Activated CD4-positive, alpha-beta T cell treated with anti-CD3 and anti-CD28 coated beads, Interleukin-2, amount 10 ng/mL, durations not matched to agents 24 days and 14 days (primary cell): Measurements from ENCODE around the gene NRTN. TPM values are rescaled to one million over a fixed set of nuclear protein-coding genes. Genes with fewer than 3 reads are reported as not detected.
"Not testable (repeated sequence)": the region's sequence is repeated elsewhere in the genome, so short reads cannot be mapped to it uniquely, and the experiment has no call there.

Experiments used
- DNase-seq: peaks from one replicate; pipeline ENCODE4 v3.0.0; 2022
- H3K27ac Mint-ChIP-seq: one replicate; pipeline ENCODE4 v1.8.0; 2022; ENCODE audit warnings: mild to moderate bottlenecking, mixed read lengths
- H3K27me3 Mint-ChIP-seq: one replicate; pipeline ENCODE4 v1.8.0; 2022; ENCODE audit warnings: mixed read lengths
- H3K36me3 Mint-ChIP-seq: one replicate; pipeline ENCODE4 v1.8.0; 2022; ENCODE audit warnings: low read depth, mild to moderate bottlenecking, mixed read lengths
- H3K4me1 Mint-ChIP-seq: one replicate; pipeline ENCODE4 v1.8.0; 2021; ENCODE audit warnings: mixed read lengths
- H3K4me3 Mint-ChIP-seq: one replicate; pipeline ENCODE4 v1.8.0; 2022; ENCODE audit warnings: mild to moderate bottlenecking, moderate library complexity, mixed read lengths
- H3K9me3 Mint-ChIP-seq: one replicate; pipeline ENCODE4 v1.8.0; 2021; ENCODE audit warnings: mixed read lengths
- intact Hi-C: fragments of 100-400 bp; cut with micrococcal nuclease; formaldehyde crosslinking; loops from one replicate; pipeline ENCODE4 v1.15.1; 2023
- total RNA-seq: library from RNA; stranded (reverse); gene quantifications from 2 replicates; pipeline ENCODE4 v1.2.3, GENCODE V29; 2022

The NRTN gene, protein sequence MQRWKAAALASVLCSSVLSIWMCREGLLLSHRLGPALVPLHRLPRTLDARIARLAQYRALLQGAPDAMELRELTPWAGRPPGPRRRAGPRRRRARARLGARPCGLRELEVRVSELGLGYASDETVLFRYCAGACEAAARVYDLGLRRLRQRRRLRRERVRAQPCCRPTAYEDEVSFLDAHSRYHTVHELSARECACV
- 0.47 and 0.61 TPM in 2 replicates for total RNA-seq

DNA sequence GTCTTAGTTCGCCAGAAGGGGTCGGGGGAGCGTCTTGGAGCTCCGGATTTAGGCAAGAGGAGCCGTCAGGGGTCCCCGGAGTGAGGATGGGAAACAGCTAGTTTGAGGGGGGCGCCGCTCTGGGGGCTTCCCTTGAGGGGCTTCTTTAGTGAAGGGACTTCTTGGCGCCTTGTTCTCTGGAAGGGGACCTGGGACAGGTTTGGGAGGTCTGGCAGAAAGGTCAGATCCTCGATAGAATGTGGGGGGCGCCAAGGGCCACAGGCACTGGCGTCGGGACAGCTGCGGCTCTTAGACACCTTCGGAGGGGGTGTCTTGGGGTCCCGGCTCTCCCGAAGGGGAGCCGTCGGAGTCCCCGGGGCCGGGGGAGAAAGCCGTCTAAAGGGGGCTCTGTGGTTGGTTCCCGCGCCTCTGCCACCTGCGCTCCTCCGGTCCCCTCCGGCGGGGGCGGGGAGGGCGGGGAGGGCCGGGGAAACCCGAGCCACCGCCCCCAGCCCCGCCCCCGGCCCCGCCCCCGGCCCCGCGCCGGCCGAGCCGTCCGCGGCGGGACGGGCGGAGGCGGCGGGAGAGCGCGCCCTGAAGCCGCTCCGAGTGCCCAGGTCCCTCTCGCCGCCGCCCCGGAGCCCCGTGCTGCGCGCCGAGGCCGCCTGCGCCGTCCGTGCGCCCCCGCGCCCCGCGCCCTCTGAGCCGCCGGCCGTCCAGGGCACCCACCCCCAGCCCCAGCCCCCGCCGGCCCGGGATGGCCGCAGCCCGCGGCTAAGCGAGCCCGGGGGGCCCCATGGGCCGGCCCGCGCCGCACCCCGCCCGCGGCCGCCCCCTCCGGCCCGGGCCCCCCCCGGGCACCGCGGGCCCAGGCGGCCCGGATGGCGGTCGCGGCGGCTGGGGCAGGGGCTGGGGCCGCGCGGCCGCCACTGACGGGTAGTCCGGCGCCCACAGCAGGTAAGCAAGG, at the start of gene NRTN:
NRTN (plus strand) TSS at position 552 of the 946 bp plus-strand sequence. CDS start 19,099 bp downstream, outside the sequence.
- peak; percentile 81 for DNase-seq
- Mint-ChIP-seq H3K4me3 (peak within 1 kb of the TSS; percentile 81), H3K27me3 (peaks cover 36% of the 10 kb centered on the region), H3K9me3 (no peaks in the 10 kb centered on the region), H3K4me1 (peaks cover 16% of the 10 kb centered on the region), H3K27ac (peak within 1 kb of the TSS; percentile 70), H3K36me3 (no peaks in the 10 kb centered on the region)
- intact Hi-C loops: loop anchor here (1.0 to 5.0 kb wide), 4 partner anchors 13 to 218 kb away; partner anchors contain the start of genes DUS3L and RANBP3

DNA sequence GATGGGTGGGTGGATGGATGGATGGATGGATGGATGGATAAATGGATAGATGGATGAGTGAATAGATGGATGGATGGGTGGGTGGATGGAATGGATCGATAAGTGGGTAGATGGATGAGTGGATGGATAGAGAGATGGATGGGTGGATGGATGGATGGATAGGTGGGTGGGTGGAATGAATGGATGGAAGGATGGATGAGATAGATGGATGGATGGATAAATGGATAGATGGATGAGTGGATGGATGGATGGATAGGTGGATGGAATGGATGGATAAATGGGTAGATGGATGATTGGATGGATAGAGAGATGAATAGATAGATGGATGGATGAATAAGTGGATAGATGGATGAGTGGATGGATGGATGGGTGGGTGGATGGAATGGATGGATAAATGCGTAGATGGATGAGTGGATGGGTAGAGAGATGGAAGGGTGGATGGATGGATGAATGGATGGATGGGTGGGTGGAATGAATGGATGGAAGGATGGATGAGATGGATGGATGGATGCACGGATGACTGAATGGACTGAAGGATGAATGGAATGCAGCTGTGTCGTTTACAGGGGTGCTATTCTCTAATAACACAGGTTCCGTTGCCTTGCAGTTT, 42.2 kb upstream of the NRTN start:
- peaks cover 7% of the 10 kb centered on the region for H3K9me3 Mint-ChIP-seq
- H3K36me3 Mint-ChIP-seq: no peaks in the 10 kb centered on the region
- H3K27ac Mint-ChIP-seq: no peak overlapping the region
- H3K4me3 Mint-ChIP-seq: no peak overlapping the region
- no peaks in the 10 kb centered on the region for H3K27me3 Mint-ChIP-seq
- no peaks in the 10 kb centered on the region for H3K4me1 Mint-ChIP-seq
- no peak for DNase-seq
- intact Hi-C loops: no loop called here

DNA sequence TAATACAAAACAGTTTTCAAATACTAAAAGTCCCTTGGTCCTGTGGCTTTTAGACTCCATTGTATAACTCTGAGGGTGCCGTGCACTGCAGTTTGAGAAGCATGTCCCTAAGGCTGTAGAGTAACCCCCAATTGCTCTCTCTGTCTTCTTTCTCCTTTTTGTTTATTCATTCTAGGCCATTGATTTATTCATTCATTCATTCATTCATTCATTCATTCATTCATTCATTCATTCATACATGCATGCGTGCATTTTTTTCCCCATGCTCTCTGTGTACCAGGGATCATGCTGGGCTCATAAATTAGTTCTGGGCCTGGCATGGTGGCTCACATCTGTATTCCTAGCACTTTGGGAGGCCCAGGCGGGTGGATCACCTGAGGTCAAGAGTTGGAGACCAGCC, 39.6 kb upstream of the NRTN start:
- Mint-ChIP-seq H3K9me3 (peaks cover 7% of the 10 kb centered on the region), H3K27ac (no peak overlapping the region), H3K27me3 (no peaks in the 10 kb centered on the region), H3K4me3 (no peak overlapping the region), H3K4me1 (no peaks in the 10 kb centered on the region), H3K36me3 (no peaks in the 10 kb centered on the region)
- intact Hi-C loops: no loop called here
- no peak for DNase-seq

DNA sequence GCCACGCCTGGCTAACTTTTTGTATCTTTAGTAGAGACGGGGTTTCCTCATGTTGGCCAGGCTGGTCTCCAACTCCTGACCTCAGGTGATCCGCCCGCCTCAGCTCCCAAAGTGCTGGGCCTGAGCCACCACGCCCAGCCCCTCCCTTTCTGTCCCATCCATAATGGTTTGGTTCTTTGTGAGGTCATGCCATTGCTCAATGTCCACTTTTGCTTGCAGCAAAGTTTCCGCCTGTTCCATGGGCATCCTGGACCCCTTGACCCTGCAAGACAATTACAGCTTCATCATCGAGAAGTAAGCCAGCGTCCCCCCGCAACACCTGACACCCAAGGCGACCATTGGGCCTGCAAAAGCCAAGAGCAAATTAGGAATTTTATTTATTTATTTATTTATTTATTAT, 36.9 kb upstream of the NRTN start:
- no peaks in the 10 kb centered on the region for H3K9me3 Mint-ChIP-seq

DNA sequence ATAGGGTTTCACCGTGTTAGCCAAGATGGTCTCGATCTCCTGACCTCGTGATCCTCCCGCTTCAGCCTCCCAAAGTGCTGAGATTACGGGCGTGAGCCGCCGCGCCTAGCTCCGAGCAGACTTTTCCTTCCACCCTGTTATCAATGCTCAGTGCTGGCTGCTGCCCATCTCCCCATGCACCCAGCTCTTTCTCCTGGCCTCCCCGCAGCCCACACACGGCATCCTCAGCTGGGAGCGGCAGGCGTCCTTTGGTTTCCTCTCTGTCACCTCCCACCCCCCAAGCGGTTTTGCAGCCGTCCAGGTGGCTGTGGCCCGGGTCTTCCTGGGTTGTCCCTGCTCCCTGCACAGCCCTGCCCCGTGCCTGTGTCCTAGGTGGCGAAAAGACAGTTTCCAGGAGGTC, 32.5 kb upstream of the NRTN start:
- Mint-ChIP-seq H3K9me3 (no peaks in the 10 kb centered on the region), H3K4me1 (no peaks in the 10 kb centered on the region), H3K36me3 (no peaks in the 10 kb centered on the region), H3K27me3 (no peaks in the 10 kb centered on the region), H3K4me3 (no peak overlapping the region), H3K27ac (no peak overlapping the region)
- intact Hi-C loops: no loop called here
- DNase-seq: no peak

More for the DNA sequence above, 36.9 kb upstream of the NRTN start:
- H3K36me3 Mint-ChIP-seq: no peaks in the 10 kb centered on the region
- H3K27me3 Mint-ChIP-seq: no peaks in the 10 kb centered on the region
- no peak overlapping the region for H3K27ac Mint-ChIP-seq
- no peak overlapping the region for H3K4me3 Mint-ChIP-seq
- DNase-seq: no peak
- intact Hi-C loops: no loop called here
- H3K4me1 Mint-ChIP-seq: no peaks in the 10 kb centered on the region

DNA sequence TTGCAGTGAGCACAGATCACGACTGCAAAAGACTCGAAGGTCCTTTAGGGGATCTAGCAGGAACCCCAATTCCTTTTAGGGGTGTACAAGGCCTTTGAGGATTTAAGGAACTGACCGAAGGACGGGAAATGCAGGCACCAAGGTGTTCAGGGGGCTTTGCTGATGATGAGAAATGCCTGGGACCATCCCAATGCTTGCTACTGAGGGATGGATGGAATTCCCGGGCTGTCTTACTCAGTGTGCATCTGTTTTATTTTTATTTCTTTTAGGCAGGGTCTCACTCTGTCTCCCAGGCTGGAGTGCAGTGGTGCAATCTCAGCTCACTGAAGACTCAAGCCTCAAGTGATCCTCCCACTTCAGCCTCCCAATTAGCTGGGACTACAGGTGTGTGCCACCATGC, 31.6 kb upstream of the NRTN start:
- H3K9me3 Mint-ChIP-seq: no peaks in the 10 kb centered on the region
- H3K36me3 Mint-ChIP-seq: no peaks in the 10 kb centered on the region
- intact Hi-C loops: no loop called here
- no peaks in the 10 kb centered on the region for H3K27me3 Mint-ChIP-seq
- H3K27ac Mint-ChIP-seq: no peak overlapping the region
- DNase-seq: no peak
- no peak overlapping the region for H3K4me3 Mint-ChIP-seq
- H3K4me1 Mint-ChIP-seq: no peaks in the 10 kb centered on the region

DNA sequence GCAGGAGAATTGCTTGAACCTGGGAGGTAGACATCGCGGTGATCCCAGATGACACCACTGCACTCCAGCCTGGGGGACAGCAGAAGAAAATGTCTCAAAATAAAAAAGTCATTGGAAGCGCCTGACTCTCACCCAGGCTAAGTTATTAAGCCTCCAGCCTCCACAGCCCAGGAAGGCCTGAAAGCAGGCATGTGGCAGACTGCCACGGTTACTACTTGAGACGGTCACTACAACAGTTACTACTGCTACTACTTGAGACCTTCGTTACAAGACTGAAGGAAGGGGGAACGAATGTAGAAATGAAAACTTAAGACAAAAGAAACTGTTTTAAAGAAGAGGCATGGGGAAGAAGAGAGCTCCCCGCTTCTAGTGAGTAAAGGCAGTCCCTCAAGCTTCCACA, 29.9 kb upstream of the NRTN start:
- H3K36me3 Mint-ChIP-seq: no peaks in the 10 kb centered on the region
- no peak overlapping the region for H3K27ac Mint-ChIP-seq
- H3K27me3 Mint-ChIP-seq: no peaks in the 10 kb centered on the region
- no peak for DNase-seq
- H3K4me1 Mint-ChIP-seq: no peaks in the 10 kb centered on the region
- no peak overlapping the region for H3K4me3 Mint-ChIP-seq
- H3K9me3 Mint-ChIP-seq: no peaks in the 10 kb centered on the region
- intact Hi-C loops: no loop called here

DNA sequence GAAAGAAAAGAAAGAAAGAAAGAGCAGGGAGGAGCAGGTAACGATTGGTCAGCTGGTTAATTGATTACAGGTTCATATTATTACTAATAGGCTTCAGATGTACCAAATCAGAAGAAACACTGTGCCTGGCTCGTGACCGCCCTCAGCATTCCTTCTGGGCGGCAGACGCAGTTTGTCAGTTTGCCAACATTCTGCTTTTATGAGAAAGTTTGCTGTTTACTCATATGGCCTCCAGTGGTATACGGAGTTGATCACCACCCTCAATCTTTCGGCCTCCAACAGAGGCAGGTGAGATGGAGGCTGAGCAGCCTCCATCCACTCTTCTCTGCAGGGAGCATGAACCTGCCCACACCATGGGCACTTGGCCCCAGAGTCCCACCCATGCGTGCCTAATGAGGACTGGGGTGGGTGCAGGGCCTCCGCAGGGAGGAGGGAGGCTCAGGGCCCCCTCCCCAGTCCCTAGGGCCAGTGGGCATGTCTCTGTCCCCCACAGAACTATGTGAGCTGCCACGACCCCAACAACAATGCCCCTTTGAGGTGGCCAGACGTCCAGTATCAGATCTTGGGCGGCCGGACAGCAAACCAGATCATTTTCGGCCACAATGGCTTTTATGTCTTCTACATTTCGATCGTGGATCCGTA, 29.1 kb upstream of the NRTN start:
- intact Hi-C loops: no loop called here
- H3K27me3 Mint-ChIP-seq: no peaks in the 10 kb centered on the region
- H3K9me3 Mint-ChIP-seq: no peaks in the 10 kb centered on the region
- H3K4me1 Mint-ChIP-seq: no peaks in the 10 kb centered on the region
- DNase-seq: no peak
- H3K4me3 Mint-ChIP-seq: no peak overlapping the region
- H3K27ac Mint-ChIP-seq: no peak overlapping the region
- no peaks in the 10 kb centered on the region for H3K36me3 Mint-ChIP-seq

DNA sequence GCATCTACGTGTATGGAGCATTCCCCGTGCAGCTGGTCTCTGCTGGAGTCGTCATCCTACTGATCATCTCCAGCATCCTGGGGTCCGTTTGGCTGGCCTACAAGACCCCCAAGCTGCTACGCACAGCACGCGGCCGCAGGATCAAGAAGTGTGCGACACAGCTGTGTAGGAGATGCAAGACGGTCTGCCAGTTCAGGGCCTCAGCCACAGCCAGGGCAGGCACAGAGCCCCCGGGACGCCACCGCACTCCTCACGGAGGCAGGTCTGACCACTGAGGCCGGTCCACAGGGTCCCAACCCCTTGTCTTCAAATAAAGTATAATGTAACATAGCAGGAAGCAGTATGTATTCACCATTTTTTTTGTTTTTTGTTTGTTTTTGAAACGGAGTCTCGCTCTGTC, 26.5 kb upstream of the NRTN start:
- no peak overlapping the region for H3K4me3 Mint-ChIP-seq
- no peak overlapping the region for H3K27ac Mint-ChIP-seq

DNA sequence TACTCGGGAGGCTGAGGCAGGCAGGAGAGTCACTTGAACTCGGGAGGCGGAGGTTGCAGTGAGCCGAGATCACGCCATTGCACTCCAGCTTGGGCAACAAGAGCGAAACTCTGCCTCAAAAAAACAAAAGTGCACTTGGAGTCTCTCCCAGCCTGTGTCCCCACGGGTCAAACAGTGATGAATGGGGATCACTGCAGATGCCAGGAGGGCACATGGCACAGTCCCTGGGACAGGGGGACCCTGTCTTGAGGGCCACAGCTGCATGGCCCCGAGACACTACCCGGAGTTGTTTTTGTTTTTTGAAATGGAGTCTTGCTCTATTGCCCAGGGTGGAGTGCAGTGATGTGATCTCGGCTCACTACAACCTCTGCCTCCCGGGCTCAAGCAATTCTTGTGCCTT, 24.0 kb upstream of the NRTN start:
- H3K4me1 Mint-ChIP-seq, DNase-seq, H3K27me3 Mint-ChIP-seq, H3K27ac Mint-ChIP-seq, intact Hi-C loops, H3K36me3 Mint-ChIP-seq, H3K4me3 Mint-ChIP-seq, H3K9me3 Mint-ChIP-seq: not testable (repeated sequence)

More for the DNA sequence above, 26.5 kb upstream of the NRTN start:
- Mint-ChIP-seq H3K4me1 (no peaks in the 10 kb centered on the region), H3K36me3 (no peaks in the 10 kb centered on the region), H3K9me3 (no peaks in the 10 kb centered on the region), H3K27me3 (no peaks in the 10 kb centered on the region)
- intact Hi-C loops: no loop called here
- DNase-seq: no peak

DNA sequence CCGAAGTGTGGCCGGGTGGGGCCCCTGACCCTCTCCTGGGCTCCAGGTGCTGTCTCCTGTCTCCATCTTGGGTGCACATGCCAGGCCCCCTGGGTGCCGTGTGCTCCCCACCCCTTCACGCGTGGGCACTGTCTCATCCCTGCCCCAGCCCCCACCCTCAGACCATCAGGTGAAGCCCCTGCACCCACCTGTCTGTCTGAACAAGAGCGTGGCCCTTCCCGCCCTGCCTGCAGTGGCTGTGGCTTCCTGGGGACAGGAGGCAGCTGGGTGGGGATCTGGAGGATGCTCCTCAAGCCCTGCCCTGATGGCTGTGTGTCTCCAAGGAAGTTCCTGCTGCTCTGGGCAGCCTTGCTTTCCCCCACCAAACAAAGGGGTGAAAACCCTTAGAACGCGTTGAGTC, 22.5 kb upstream of the NRTN start:
- no peaks in the 10 kb centered on the region for H3K4me1 Mint-ChIP-seq
- intact Hi-C loops: no loop called here
- H3K27ac Mint-ChIP-seq: no peak overlapping the region
- H3K27me3 Mint-ChIP-seq: no peaks in the 10 kb centered on the region
- no peak overlapping the region for H3K4me3 Mint-ChIP-seq
- H3K36me3 Mint-ChIP-seq: peaks cover 21% of the 10 kb centered on the region
- H3K9me3 Mint-ChIP-seq: no peaks in the 10 kb centered on the region
- no peak for DNase-seq

DNA sequence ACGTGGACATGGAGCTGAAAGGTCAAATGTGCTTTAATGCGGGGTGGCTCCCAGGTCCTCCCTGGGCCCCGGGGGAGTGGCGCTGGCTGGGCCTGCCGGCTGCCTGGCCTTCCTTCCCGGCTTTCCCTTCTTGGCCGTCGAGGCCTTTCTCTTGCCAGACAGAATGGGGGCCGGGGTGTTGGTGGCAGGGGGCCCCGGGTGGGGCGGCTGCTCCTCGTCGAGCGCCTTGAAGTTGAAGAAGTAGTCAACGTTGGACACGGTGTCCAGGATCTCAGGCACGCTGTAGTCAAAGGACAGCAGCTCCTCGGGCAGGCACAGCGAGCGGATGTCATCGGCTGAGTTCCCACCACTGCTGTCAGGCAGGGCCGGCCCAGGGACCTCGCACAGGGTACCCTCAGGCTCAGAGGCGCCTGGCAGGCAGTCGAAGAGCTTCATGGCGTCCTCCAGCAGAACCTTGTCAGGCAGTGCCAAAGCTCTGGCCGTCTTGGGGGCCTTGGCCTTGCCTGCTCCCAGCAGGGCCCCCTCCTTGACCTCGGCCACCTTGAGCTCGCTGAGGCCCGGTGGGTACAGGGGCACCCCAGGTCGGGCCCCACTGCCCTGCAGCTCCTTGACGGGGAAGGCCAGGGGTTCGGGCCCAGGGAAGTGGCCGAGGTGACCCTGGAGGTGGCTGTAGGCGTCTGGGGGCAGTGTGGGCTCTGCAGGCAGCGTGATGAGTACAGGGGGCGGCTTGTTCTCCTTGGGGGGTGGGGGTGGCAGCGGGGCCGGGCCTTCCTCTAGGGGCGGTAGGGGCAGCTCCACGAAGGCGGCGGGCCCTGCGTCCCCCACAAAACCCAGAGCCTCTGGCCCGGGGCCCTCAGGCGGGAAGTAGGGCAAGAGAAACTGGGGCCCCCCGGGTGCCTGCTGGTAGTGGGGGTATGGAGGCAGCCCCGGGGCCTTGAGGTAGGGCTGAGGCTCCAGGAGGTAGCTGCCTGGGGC, 21.6 kb upstream of the NRTN start:
- Mint-ChIP-seq H3K4me1 (no peaks in the 10 kb centered on the region), H3K4me3 (no peak overlapping the region), H3K9me3 (no peaks in the 10 kb centered on the region), H3K36me3 (peaks cover 25% of the 10 kb centered on the region), H3K27ac (no peak overlapping the region), H3K27me3 (no peaks in the 10 kb centered on the region)
- no peak for DNase-seq
- intact Hi-C loops: no loop called here

DNA sequence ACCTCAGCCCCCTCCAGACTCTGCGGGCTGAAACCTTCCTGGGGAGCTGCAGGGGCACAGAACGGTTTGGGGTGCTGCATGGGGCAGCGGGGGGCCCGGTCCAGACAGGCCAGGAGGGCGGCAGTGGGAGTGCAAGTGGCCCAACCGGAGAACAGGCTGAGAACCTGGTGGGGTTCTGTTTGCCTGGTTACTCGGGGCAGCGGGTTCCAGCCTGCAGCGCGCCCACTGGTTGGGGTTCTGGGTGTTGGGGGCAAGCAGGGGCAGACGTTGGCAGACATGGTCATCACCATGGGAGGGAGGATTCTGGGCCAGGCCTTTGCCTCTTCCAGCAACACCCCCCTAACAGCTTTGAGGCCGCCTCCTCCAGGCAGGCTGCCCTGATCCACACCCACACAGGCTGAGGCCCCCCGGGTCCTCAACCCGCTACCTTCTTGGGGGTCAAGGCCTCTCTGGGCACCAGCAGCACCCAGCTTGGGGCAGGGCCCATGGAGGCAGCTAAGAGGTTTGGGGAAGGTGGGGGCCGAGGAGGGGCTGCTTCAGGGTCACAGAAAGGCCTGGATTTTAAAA, 20.2 kb upstream of the NRTN start, which contains the start of gene PRR22:
PRR22 (minus strand) TSS at position 166 of the 567 bp plus-strand sequence; CDS start at position 80, 86 bp downstream.
- H3K4me1 Mint-ChIP-seq: peaks cover 2% of the 10 kb centered on the region
- no peak for DNase-seq
- no peaks in the 10 kb centered on the region for H3K9me3 Mint-ChIP-seq
- H3K27me3 Mint-ChIP-seq: no peaks in the 10 kb centered on the region
- peaks cover 34% of the 10 kb centered on the region for H3K36me3 Mint-ChIP-seq
- no peak within 1 kb of the TSS for H3K4me3 Mint-ChIP-seq
- no peak within 1 kb of the TSS for H3K27ac Mint-ChIP-seq
- intact Hi-C loops: no loop called here
